ENCODE data around the gene PIK3R6. TPM values are rescaled to one million over a fixed set of nuclear protein-coding genes. Genes with fewer than 3 reads are reported as not detected.

Gene PIK3R6
- 0.15 TPM in 1 of 2 replicates, not detected in the other for total RNA-seq (2021)
- long read RNA-seq: 0 reads

DNA sequence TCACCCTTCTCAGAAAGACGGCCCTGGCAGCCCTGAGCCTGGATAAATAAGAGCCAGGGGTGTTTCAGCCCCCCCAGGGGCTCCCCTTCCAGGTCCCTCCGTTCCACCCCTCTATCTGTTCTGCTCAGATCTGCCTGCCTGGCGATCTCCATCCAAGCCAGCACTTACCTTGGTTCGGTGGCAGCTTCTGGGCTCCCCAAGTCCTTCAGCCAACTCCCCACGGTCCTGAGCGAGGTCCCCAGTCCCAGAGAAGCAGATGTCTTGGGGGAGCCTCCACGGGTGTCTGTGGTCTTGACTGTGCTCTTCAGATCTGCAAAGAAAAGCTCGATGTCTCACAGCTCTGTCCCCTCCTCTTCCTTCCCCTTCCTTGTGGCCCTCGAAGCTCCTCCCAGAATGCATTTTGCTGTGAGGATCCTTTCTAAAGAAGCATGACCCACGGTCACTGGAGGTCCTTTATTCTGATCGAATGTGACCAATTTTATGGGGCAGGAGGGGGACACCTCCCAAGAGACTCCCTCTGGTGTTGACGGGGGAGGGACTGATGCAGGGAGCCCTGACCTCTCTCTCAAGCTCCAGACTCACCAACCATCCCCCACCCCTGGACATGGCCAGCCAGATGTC is at the start of gene PIK3R6:
Gene PIK3R6 (minus strand): TSS at position 314 of the 621 bp plus-strand sequence. CDS start 17,880 bp downstream, outside the sequence.
- H3K23ac ChIP-seq (ENCODE audit: insufficient read length, low read depth, low read length): no peak within 1 kb of the TSS
- H3K27ac ChIP-seq (ENCODE audit: insufficient read length, low read depth, low read length): no peak within 1 kb of the TSS
- H2BK15ac ChIP-seq (ENCODE audit: low read depth, low read length): no peak within 1 kb of the TSS
- peak; percentile 21 for DNase-seq
- H3K27me3 Mint-ChIP-seq (ENCODE audit: low read depth): peaks cover 14% of the 10 kb centered on the region
- no peak within 1 kb of the TSS for H4K5ac ChIP-seq (ENCODE audit: insufficient read length, low read depth, low read length)
- H2BK20ac ChIP-seq (ENCODE audit: low read depth, low read length, poor library complexity, severe bottlenecking): no peak within 1 kb of the TSS
- no peak within 1 kb of the TSS for H3T11ph ChIP-seq (ENCODE audit: low read length)
- no peaks in the 10 kb centered on the region; a peak in 1 of 5 replicates for H3K9me3 Mint-ChIP-seq
- no peaks in the 10 kb centered on the region for H4K20me1 ChIP-seq (ENCODE audit: control insufficient read depth, insufficient read depth, insufficient read length)
- peaks cover 3 to 4% of the 10 kb centered on the region in 2 experiments; a peak in 2 of 4 replicates for H3K4me1 Mint-ChIP-seq
- no peaks in the 10 kb centered on the region for H3K23me2 ChIP-seq (ENCODE audit: insufficient read length, low read depth, low read length, poor library complexity, severe bottlenecking)
- H3K9me3 ChIP-seq (ENCODE audit: control insufficient read depth, low read depth, low read length): no peaks in the 10 kb centered on the region
- H2AK5ac ChIP-seq (ENCODE audit: insufficient read length, low read length): no peak within 1 kb of the TSS
- H3K36me3 Mint-ChIP-seq (ENCODE audit: insufficient read depth in 1 of 3, low read depth in 3 of 3): no peaks in the 10 kb centered on the region; a peak in 1 of 7 replicates
- H3K4me2 ChIP-seq (ENCODE audit: insufficient read depth, insufficient read length, low read length): no peak within 1 kb of the TSS
- H3K56ac ChIP-seq (ENCODE audit: insufficient read length, low read depth, low read length): no peak within 1 kb of the TSS
- no peak within 1 kb of the TSS for H3K9ac ChIP-seq (ENCODE audit: extremely low read depth, insufficient read length, low read length)
- H2BK12ac ChIP-seq (ENCODE audit: insufficient read length, low read depth, low read length): no peak within 1 kb of the TSS
- H2BK5ac ChIP-seq (ENCODE audit: insufficient read length, low read length): no peak within 1 kb of the TSS
- H4K91ac ChIP-seq (ENCODE audit: insufficient read length, low read depth, low read length): no peak within 1 kb of the TSS
- no peak within 1 kb of the TSS for H2AFZ ChIP-seq (ENCODE audit: low read length)
- no peaks in the 10 kb centered on the region for H3K27me3 ChIP-seq (ENCODE audit: insufficient read depth, low read length)
- H3K4me1 ChIP-seq (ENCODE audit: insufficient read depth, low read length): no peaks in the 10 kb centered on the region
- no peaks in the 10 kb centered on the region for H3K79me2 ChIP-seq (ENCODE audit: insufficient read depth, low read length)
- no peak within 1 kb of the TSS for H4K8ac ChIP-seq (replicated peaks; ENCODE audit: insufficient read length, low read depth, low read length)
- no peak within 1 kb of the TSS for H3K14ac ChIP-seq (ENCODE audit: insufficient read depth, low read length)
- no CpG with 5 or more reads among the region's 12 CpGs for WGBS (ENCODE audit: extremely low coverage, insufficient read length, low lambda C conversion rate)
- TF ChIP-seq, protein P1, sequence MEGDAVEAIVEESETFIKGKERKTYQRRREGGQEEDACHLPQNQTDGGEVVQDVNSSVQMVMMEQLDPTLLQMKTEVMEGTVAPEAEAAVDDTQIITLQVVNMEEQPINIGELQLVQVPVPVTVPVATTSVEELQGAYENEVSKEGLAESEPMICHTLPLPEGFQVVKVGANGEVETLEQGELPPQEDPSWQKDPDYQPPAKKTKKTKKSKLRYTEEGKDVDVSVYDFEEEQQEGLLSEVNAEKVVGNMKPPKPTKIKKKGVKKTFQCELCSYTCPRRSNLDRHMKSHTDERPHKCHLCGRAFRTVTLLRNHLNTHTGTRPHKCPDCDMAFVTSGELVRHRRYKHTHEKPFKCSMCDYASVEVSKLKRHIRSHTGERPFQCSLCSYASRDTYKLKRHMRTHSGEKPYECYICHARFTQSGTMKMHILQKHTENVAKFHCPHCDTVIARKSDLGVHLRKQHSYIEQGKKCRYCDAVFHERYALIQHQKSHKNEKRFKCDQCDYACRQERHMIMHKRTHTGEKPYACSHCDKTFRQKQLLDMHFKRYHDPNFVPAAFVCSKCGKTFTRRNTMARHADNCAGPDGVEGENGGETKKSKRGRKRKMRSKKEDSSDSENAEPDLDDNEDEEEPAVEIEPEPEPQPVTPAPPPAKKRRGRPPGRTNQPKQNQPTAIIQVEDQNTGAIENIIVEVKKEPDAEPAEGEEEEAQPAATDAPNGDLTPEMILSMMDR (conservative IDR thresholded peaks at IDR 0.05): no peak
- H3K4ac ChIP-seq (ENCODE audit: low read depth, low read length): no peak within 1 kb of the TSS
- H3K79me1 ChIP-seq (ENCODE audit: insufficient read depth, low read depth, low read length, poor library complexity, severe bottlenecking): no peaks in the 10 kb centered on the region
- no peak within 1 kb of the TSS for H3K18ac ChIP-seq (ENCODE audit: insufficient read length, low read depth, low read length)
- H2BK120ac ChIP-seq (ENCODE audit: low read depth, low read length, poor library complexity, severe bottlenecking): no peak within 1 kb of the TSS
- H3K27ac Mint-ChIP-seq: peak within 1 kb of the TSS in 2 of 3 experiments; percentile 26 to 42; a peak in 2 of 7 replicates
- H3K4me3 Mint-ChIP-seq: no peak within 1 kb of the TSS
